MM.1S (cell line): Measurements from ENCODE around the gene NEDD4L.

Experiments
- DNase-seq: peaks from one replicate; pipeline ENCODE4 v3.0.0-alpha.2; 2015
- H2AFZ ChIP-seq: fragments of 300-600 bp; sonication (generic); 2 replicates; pipeline ENCODE4 v1.6.0; 2016; ENCODE audit warnings: antibody characterized with exemption, low read length
- H3F3A ChIP-seq: fragments of 300-600 bp; sonication (generic); 2 replicates; pipeline ENCODE4 v1.6.1; 2016; ENCODE audit warnings: mild to moderate bottlenecking, antibody characterized with exemption, low read length, moderate library complexity, mixed read lengths; ENCODE audit not compliant: insufficient read depth
- H3K27ac ChIP-seq: fragments of 300-600 bp; sonication (generic); 2 replicates; pipeline ENCODE4 v1.5.1; 2016; ENCODE audit warnings: mild to moderate bottlenecking, low read length
- H3K27me3 ChIP-seq: fragments of 300-600 bp; sonication (generic); replicated peaks from 2 replicates; pipeline ENCODE4 v1.6.0; 2016; ENCODE audit warnings: low read length; ENCODE audit not compliant: insufficient read depth
- H3K36me3 ChIP-seq: fragments of 300-600 bp; sonication (generic); replicated peaks from 2 replicates; pipeline ENCODE4 v1.6.1; 2016; ENCODE audit warnings: mild to moderate bottlenecking, low read length, mixed read lengths; ENCODE audit not compliant: insufficient read depth
- H3K4me1 ChIP-seq: fragments of 300-600 bp; sonication (generic); 2 replicates; pipeline ENCODE4 v1.6.1; 2016; ENCODE audit warnings: low read length, mixed read lengths
- H3K4me2 ChIP-seq: fragments of 300-600 bp; sonication (generic); 2 replicates; pipeline ENCODE4 v1.6.0; 2016; ENCODE audit warnings: low read depth, low read length
- H3K4me3 ChIP-seq: fragments of 300-600 bp; sonication (generic); 2 replicates; pipeline ENCODE4 v1.5.1; 2016; ENCODE audit warnings: low read length, mixed read lengths
- H3K79me2 ChIP-seq: fragments of 300-600 bp; sonication (generic); 2 replicates; pipeline ENCODE4 v1.6.1; 2016; ENCODE audit warnings: mixed run types, low read length, mixed read lengths
- H3K9ac ChIP-seq: fragments of 300-600 bp; sonication (generic); 2 replicates; pipeline ENCODE4 v1.6.1; 2016; ENCODE audit warnings: low read length, mixed read lengths
- H3K9me2 ChIP-seq: fragments of 300-600 bp; sonication (generic); replicated peaks from 2 replicates; pipeline ENCODE4 v1.6.1; 2016; ENCODE audit warnings: mild to moderate bottlenecking, low read length, mixed read lengths; ENCODE audit not compliant: insufficient read depth
- H3K9me3 ChIP-seq: fragments of 300-600 bp; sonication (generic); replicated peaks from 2 replicates; pipeline ENCODE4 v1.6.1; 2016; ENCODE audit warnings: mild to moderate bottlenecking, low read length, mixed read lengths; ENCODE audit not compliant: insufficient read depth
- H4K20me1 ChIP-seq: fragments of 300-600 bp; sonication (generic); 2 replicates; pipeline ENCODE4 v1.6.1; 2016; ENCODE audit warnings: mild to moderate bottlenecking, low read length, moderate library complexity, mixed read lengths; ENCODE audit not compliant: insufficient read depth
- CTCF ChIP-seq: fragments of 300-600 bp; sonication (generic); IDR thresholded peaks from 2 replicates; pipeline ENCODE4 v1.5.1; 2016; ENCODE audit warnings: antibody characterized with exemption, low read length, mixed read lengths
- EZH2 ChIP-seq: fragments of 300-600 bp; sonication (generic); optimal IDR thresholded peaks from 2 replicates; pipeline ENCODE3; 2017; ENCODE audit warnings: low read depth, mild to moderate bottlenecking, antibody characterized with exemption, low read length, mixed read lengths
- EZH2phosphoT487 ChIP-seq: fragments of 300-600 bp; sonication (generic); IDR thresholded peaks from 2 replicates; pipeline ENCODE4 v1.6.1; 2018; ENCODE audit warnings: antibody characterized with exemption, low read length

The NEDD4L gene

GRCh38 chr18:58344080-58344670 lies 300.1 kb downstream of the NEDD4L start:
- H3K4me1 ChIP-seq, result no peaks in the 10 kb centered on the region

GRCh38 chr18:58344861-58345463 lies 300.9 kb downstream of the NEDD4L start:
- Histone ChIP-seq H3K36me3 (no peaks in the 10 kb centered on the region), H3K27ac (no peak overlapping the region), H3F3A (no peaks in the 10 kb centered on the region), H3K9ac (no peak overlapping the region), H3K4me1 (no peaks in the 10 kb centered on the region), H3K4me3 (no peak overlapping the region), H3K9me2 (no peaks in the 10 kb centered on the region), H3K27me3 (no peaks in the 10 kb centered on the region), H3K9me3 (no peaks in the 10 kb centered on the region), H3K79me2 (no peaks in the 10 kb centered on the region), H3K4me2 (no peak overlapping the region), H2AFZ (no peak overlapping the region), H4K20me1 (no peaks in the 10 kb centered on the region)
- TF ChIP-seq EZH2phosphoT487 (no peak), EZH2 (no peak), CTCF (no peak)
- DNase-seq, result no peak

More at GRCh38 chr18:58344080-58344670, 300.1 kb downstream of the NEDD4L start:
- TF ChIP-seq EZH2phosphoT487 (no peak), CTCF (no peak), EZH2 (no peak)
- Histone ChIP-seq H3K9ac (no peak overlapping the region), H3K27me3 (no peaks in the 10 kb centered on the region), H3K9me2 (no peaks in the 10 kb centered on the region), H2AFZ (no peak overlapping the region), H3K79me2 (no peaks in the 10 kb centered on the region), H3F3A (no peaks in the 10 kb centered on the region), H3K4me3 (no peak overlapping the region), H3K9me3 (no peaks in the 10 kb centered on the region), H3K4me2 (no peak overlapping the region), H4K20me1 (no peaks in the 10 kb centered on the region), H3K27ac (no peak overlapping the region), H3K36me3 (no peaks in the 10 kb centered on the region)
- no peak for DNase-seq

GRCh38 chr18:58345875-58346274 lies 301.8 kb downstream of the NEDD4L start:
- no peak for DNase-seq
- Histone ChIP-seq H3K4me2 (no peak overlapping the region), H3K9ac (no peak overlapping the region), H3K9me2 (no peaks in the 10 kb centered on the region), H3K36me3 (no peaks in the 10 kb centered on the region), H2AFZ (no peak overlapping the region), H3K27me3 (no peaks in the 10 kb centered on the region), H3F3A (0 out of 2 replicates have a peak, but pooled peaks cover 3% of the 10 kb centered on the region), H3K79me2 (no peaks in the 10 kb centered on the region), H3K27ac (no peak overlapping the region), H4K20me1 (no peaks in the 10 kb centered on the region), H3K9me3 (no peaks in the 10 kb centered on the region), H3K4me1 (peaks cover 1% of the 10 kb centered on the region; the same call in 1 of the 2 replicates), H3K4me3 (no peak overlapping the region)
- no peak for TF ChIP-seq CTCF
